Effector memory CD4-positive, alpha-beta T cell (primary cell): ENCODE data around the gene TRAIP.

Experiments
- DNase-seq, 3 donors: peaks; one replicate each; pipeline ENCODE4 v3.0.0-alpha.2; 2020
- H3K27ac ChIP-seq: 2 replicates; pipeline ENCODE4 v1.7.0; 2013; ENCODE audit warnings: mild to moderate bottlenecking, low read length, moderate library complexity; ENCODE audit not compliant: insufficient read depth, poor library complexity, severe bottlenecking
- H3K27me3 ChIP-seq: replicated peaks from 2 replicates; pipeline ENCODE4 v1.7.0; 2013; ENCODE audit warnings: mild to moderate bottlenecking, low read length; ENCODE audit not compliant: insufficient read depth, control insufficient read depth, poor library complexity, severe bottlenecking
- H3K36me3 ChIP-seq: 2 replicates; pipeline ENCODE4 v1.7.0; 2013; ENCODE audit warnings: mild to moderate bottlenecking, low read length, moderate library complexity; ENCODE audit not compliant: control insufficient read depth, insufficient read depth
- H3K4me1 ChIP-seq: 2 replicates; pipeline ENCODE4 v1.7.0; 2013; ENCODE audit warnings: low read length, mild to moderate bottlenecking; ENCODE audit not compliant: control insufficient read depth, insufficient read depth, poor library complexity, severe bottlenecking
- H3K4me3 ChIP-seq: 2 replicates; pipeline ENCODE4 v1.7.0; 2013; ENCODE audit warnings: low read length, low read depth, mild to moderate bottlenecking; ENCODE audit not compliant: insufficient read depth, poor library complexity, severe bottlenecking
- H3K9me3 ChIP-seq: 2 replicates; pipeline ENCODE4 v1.7.0; 2013; ENCODE audit warnings: mild to moderate bottlenecking, low read length, moderate library complexity; ENCODE audit not compliant: control insufficient read depth

TRAIP gene

DNA sequence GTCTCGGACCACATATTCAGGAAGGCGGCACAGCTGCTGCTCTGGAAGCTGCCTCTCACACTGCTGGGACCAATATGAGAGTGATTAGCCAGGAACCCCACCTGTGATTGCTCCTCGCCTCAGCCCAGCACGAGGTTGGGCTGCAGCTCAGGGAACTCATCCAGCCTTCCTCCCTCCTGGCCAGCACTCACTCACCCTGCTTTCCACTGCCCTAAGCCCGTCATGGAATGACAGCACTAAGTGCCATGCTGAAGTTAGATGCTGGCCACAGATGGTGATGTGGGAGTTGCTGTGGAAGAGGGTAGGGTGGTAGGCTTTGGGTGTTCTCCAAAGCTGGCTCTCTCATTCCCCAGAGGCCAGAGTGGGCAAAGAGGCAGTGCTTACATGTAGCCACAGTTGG is 40.0 kb upstream of the TRAIP start:
- Histone ChIP-seq H3K27me3 (no peaks in the 10 kb centered on the region), H3K27ac (no peak overlapping the region), H3K36me3 (no peaks in the 10 kb centered on the region), H3K4me1 (no peaks in the 10 kb centered on the region), H3K4me3 (no peak overlapping the region), H3K9me3 (no peaks in the 10 kb centered on the region)
- DNase-seq, result no peak

DNA sequence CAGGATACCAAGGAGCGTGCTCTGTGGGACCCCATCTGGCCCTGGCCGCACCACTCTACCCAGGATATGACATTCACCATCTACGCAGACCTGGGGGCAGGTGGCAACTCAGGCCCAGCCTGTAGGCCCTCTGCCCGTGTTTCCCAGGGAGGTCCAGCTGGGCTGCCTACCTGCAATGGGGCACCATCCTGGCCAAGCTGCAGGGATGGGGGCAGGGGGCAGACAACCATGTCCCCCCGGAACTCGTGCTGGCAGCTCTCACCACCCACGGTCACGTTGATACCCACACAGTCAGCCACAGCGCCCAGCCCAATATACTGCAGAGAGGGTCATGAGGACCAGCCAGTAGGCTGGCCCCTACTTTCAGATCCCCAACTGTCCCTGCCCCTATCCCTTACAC is 39.4 kb upstream of the TRAIP start:
- Histone ChIP-seq H3K4me3 (no peak overlapping the region), H3K9me3 (no peaks in the 10 kb centered on the region), H3K4me1 (no peaks in the 10 kb centered on the region), H3K36me3 (no peaks in the 10 kb centered on the region), H3K27ac (no peak overlapping the region), H3K27me3 (no peaks in the 10 kb centered on the region)
- no peak for DNase-seq

DNA sequence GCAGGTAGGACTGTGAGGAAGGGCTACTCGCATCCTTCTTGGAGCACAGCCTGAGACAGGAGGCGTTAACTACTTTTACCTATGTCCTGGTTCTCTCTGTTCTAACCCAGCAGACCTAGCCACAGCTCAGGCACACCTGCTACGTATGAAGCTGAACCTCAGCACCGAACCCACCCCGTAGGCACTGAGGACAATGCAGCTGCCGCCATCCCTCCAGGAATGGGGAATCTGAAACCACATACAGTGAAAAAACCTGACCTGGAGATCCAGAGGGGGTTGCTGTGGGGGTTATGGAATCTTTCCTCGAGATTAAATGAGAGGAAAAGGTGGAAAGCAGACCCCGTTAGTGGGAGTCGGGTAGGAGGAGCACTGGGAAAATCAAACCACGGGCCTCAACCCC is 32.9 kb upstream of the TRAIP start:
- Histone ChIP-seq H3K36me3 (no peaks in the 10 kb centered on the region), H3K27ac (no peak overlapping the region), H3K4me1 (no peaks in the 10 kb centered on the region), H3K4me3 (no peak overlapping the region), H3K27me3 (no peaks in the 10 kb centered on the region), H3K9me3 (no peaks in the 10 kb centered on the region)
- no peak for DNase-seq

DNA sequence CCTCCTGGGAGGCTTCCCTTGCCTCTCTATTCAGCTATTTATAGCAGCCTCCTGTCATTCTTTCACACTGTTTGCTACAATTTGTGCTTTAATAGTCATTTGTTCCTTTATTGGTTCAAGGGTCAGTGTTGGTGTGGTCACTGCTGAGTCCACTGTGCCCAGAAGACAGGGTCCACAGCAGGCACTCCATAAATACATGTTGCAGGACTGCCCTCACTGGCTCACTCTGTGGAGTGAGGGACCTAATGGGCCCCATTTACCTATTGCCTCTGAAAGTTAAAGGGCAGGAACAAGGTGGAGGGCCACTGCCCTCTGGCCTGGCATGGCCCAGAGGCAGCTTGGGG is 30.5 kb upstream of the TRAIP start:
- H3K27ac ChIP-seq, result no peak overlapping the region
- H3K4me3 ChIP-seq, result no peak overlapping the region
- no peaks in the 10 kb centered on the region for H3K4me1 ChIP-seq
- H3K27me3 ChIP-seq, result no peaks in the 10 kb centered on the region
- no peak for DNase-seq
- no peaks in the 10 kb centered on the region for H3K9me3 ChIP-seq
- H3K36me3 ChIP-seq, result no peaks in the 10 kb centered on the region

DNA sequence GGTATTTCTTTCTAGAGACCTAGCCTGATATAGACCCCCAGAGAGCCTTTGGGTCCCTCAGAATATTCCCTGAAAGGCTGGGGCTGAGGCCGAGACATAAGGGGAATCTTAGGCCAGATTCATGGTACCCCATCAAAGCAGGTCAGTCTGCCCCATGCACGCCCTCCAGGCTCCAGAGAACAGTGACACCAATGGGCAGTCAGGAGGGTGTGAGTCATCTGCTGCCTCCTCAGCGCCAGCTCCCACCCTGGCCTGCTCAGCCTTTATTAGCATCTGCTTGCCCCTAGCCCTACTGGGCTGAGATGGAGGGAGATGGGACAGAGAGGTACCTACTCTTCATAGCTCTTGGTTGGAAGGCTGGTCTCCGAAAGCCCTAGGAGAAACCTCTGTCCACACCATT is 27.6 kb upstream of the TRAIP start:
- no peak overlapping the region for H3K4me3 ChIP-seq
- no peak for DNase-seq
- no peaks in the 10 kb centered on the region for H3K36me3 ChIP-seq
- H3K4me1 ChIP-seq, result no peaks in the 10 kb centered on the region
- no peaks in the 10 kb centered on the region for H3K27me3 ChIP-seq
- no peaks in the 10 kb centered on the region for H3K9me3 ChIP-seq
- no peak overlapping the region for H3K27ac ChIP-seq

DNA sequence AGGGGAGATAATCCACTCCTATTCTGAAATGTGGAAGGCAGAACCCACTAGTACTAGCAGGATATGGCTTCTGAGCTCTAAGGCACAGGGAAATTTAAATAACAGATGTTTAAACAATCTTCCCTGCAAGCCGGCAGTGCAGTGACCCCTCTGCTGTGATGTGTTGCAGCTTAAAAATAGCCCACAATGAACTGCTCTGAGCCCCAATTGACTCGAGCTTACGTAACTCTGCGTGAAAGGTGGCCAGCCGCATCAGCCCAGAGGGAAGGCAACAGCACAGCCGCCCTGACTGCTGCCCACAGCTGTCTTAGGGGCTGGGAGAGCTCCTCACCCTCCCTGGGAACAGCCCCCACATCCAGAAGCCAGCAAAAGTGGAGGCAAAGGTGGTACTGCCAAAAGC is 25.8 kb upstream of the TRAIP start:
- H3K4me1 ChIP-seq, result no peaks in the 10 kb centered on the region
- no peaks in the 10 kb centered on the region for H3K27me3 ChIP-seq
- no peak overlapping the region for H3K27ac ChIP-seq
- no peaks in the 10 kb centered on the region for H3K9me3 ChIP-seq
- no peaks in the 10 kb centered on the region for H3K36me3 ChIP-seq
- H3K4me3 ChIP-seq, result no peak overlapping the region
- DNase-seq, result no peak

DNA sequence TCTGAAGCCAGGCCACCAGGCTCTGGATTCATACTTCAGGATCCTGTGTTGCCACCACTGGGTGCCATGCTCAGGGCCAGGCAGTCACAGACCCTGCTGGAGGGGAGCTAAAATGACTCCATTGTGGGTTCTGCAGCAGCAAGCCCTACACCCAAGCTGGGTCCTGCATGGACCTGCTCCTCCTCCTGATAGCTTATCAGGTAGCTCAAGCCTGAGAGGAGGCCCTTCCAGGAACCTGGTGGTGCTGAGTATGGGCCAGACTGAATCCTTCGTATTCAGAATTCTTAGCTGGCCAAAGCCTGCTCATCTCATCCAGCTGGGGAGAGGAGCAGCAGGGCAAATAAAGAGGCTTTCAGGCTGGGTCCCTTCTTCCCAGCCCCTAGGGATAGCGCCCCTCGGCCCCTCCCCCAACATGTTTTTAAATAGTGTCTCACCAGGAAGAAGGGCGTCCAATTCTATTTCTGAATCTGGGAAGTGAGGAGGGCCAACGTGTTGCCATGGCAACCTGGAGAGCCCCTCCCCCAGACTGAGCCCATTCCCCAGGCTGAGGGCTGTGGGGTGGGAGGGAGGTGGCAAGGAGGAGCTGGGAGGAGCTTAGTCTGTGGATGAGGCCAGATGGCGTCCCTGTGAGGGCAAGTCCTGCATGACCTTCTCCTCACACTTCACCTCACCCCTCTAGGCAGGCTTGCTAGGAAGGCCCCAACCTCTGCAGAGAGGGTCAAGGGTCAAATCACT is 24.4 kb upstream of the TRAIP start:
- no peak overlapping the region for H3K4me3 ChIP-seq
- H3K27ac ChIP-seq, result no peak overlapping the region
- DNase-seq, result no peak
- H3K36me3 ChIP-seq, result no peaks in the 10 kb centered on the region
- no peaks in the 10 kb centered on the region for H3K9me3 ChIP-seq
- no peaks in the 10 kb centered on the region for H3K27me3 ChIP-seq
- H3K4me1 ChIP-seq, result no peaks in the 10 kb centered on the region

DNA sequence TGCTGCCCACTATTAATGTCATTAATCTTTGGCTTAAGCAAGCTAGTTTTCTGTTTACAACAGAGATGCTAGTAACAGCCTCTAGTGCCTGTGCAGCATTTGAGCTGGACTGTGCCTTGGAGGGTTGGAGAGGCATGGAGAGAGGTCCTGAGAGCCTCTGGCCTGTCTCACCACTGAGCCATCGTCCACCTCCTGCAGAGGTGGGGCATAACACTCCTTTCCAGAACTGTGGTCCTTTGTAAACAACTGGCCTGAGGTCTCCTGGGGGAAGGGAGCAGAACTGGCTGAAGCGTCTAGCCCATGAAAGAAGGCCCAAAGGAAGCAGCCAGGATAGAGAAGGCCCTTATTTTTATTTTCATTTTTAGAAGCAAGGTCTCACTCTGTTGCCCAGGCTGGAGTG is 23.4 kb upstream of the TRAIP start:
- Histone ChIP-seq H3K4me1 (no peaks in the 10 kb centered on the region), H3K36me3 (no peaks in the 10 kb centered on the region), H3K27me3 (no peaks in the 10 kb centered on the region), H3K27ac (no peak overlapping the region), H3K9me3 (no peaks in the 10 kb centered on the region), H3K4me3 (no peak overlapping the region)
- no peak for DNase-seq

DNA sequence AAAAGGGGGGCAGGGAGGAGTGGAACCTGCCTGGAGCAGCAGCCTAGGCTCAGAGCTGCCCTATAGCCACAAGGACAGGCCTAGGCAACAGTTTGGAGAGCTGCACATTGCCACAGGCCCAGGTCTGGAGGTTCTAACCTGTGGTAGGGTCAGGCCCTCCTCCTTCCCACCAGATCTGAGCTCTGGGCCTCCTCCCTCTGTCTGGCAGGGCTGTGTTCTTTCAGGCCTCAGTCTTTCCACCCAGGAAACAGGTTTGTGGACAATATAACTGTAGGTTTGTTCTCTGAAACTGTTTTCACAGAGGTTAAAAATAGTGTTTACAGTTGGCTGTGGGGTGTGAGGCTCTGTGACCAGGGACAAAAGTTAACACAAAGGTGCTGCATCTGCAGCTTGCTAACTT is 22.3 kb upstream of the TRAIP start:
- Histone ChIP-seq H3K4me3 (no peak overlapping the region), H3K9me3 (no peaks in the 10 kb centered on the region), H3K27me3 (no peaks in the 10 kb centered on the region), H3K36me3 (no peaks in the 10 kb centered on the region), H3K27ac (no peak overlapping the region), H3K4me1 (no peaks in the 10 kb centered on the region)
- DNase-seq, result no peak

DNA sequence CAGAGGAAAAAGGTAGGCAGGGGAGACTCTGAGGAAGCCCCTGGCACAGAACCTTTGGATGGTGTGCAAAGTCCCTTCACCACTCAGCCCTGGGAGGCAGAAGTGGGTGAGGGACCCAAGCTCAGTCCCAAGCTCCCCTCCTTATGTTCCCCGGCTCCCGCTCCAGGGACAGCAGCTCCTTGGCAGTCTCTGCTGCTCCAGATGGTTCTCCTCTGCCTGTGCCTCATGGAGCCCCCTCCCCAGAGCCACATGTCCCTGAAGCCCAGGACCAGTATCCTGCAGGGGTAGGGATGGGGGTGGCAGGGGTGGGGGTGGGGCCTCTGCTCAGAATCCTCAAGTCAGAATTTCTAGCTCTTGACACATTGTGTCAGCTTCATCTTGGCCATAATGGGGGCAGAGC is 21.4 kb upstream of the TRAIP start:
- DNase-seq, result no peak
- Histone ChIP-seq H3K27ac (no peak overlapping the region), H3K4me3 (no peak overlapping the region), H3K36me3 (no peaks in the 10 kb centered on the region), H3K9me3 (no peaks in the 10 kb centered on the region), H3K27me3 (no peaks in the 10 kb centered on the region), H3K4me1 (peaks cover 4% of the 10 kb centered on the region)
